ENCODE data around the gene ENO2.

Gene ENO2

GRCh38 chr12:6960593-6961277 is 46.4 kb downstream of the ENO2 start:
- peak; percentile 57 for DNase-seq (ENCODE audit: low read depth)

GRCh38 chr12:6961278-6961694 is 46.9 kb downstream of the ENO2 start:
- peak; percentile 60 for DNase-seq (ENCODE audit: low read depth)

GRCh38 chr12:6961695-6962284 is 47.4 kb downstream of the ENO2 start:
- peak; percentile 78 for DNase-seq (ENCODE audit: low read depth)

- no peak for DNase-seq (ENCODE audit: low read depth)
Measured at GRCh38 chr12:6962285-6963015, 48.1 kb downstream of the ENO2 start.

- no peak for DNase-seq (ENCODE audit: low read depth)
Measured at GRCh38 chr12:6963016-6963731, 48.8 kb downstream of the ENO2 start.

- DNase-seq (ENCODE audit: low read depth), result no peak
Measured at GRCh38 chr12:6963791-6964413, 49.5 kb downstream of the ENO2 start.

GRCh38 chr12:6964605-6965025 is 50.2 kb downstream of the ENO2 start:
- no peak for DNase-seq (ENCODE audit: low read depth)

GRCh38 chr12:6965026-6965661 is 50.8 kb downstream of the ENO2 start:
- DNase-seq (ENCODE audit: low read depth), result peak; percentile 83

- DNase-seq (ENCODE audit: low read depth), result no peak
Measured at GRCh38 chr12:6965714-6966113, 51.3 kb downstream of the ENO2 start.

- DNase-seq (ENCODE audit: low read depth), result no peak
Measured at GRCh38 chr12:6966351-6966750, 52.0 kb downstream of the ENO2 start.

- no peak for DNase-seq (ENCODE audit: low read depth)
Measured at GRCh38 chr12:6967651-6968100, 53.3 kb downstream of the ENO2 start.

- DNase-seq (ENCODE audit: low read depth), result no peak
Measured at GRCh38 chr12:6968426-6968825, 54.0 kb downstream of the ENO2 start.

- DNase-seq (ENCODE audit: low read depth), result no peak
Measured at GRCh38 chr12:6970096-6970527, 55.7 kb downstream of the ENO2 start.
